ENCODE measurements around the gene TMEM132E.

TMEM132E gene

DNA sequence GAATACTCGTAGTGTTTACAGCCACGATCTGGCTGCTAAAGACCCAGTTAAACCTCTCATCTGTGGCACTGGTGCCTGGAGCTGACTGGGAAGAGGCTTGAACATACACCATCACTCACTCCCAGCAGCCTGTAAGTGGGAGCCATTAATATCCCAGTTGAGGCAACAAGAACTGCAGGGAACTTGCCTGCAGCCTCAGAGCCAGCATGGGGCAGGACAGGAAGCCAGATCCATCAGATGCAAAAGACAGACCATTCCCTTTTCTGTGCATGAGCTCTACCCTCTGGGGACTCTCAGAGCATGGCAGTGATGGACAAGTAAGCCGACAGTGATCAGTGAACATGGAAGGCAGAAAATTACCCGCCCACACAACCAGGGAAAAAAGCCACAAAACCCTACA is 91.8 kb downstream of the TMEM132E start:
- TF ChIP-seq, protein P1, sequence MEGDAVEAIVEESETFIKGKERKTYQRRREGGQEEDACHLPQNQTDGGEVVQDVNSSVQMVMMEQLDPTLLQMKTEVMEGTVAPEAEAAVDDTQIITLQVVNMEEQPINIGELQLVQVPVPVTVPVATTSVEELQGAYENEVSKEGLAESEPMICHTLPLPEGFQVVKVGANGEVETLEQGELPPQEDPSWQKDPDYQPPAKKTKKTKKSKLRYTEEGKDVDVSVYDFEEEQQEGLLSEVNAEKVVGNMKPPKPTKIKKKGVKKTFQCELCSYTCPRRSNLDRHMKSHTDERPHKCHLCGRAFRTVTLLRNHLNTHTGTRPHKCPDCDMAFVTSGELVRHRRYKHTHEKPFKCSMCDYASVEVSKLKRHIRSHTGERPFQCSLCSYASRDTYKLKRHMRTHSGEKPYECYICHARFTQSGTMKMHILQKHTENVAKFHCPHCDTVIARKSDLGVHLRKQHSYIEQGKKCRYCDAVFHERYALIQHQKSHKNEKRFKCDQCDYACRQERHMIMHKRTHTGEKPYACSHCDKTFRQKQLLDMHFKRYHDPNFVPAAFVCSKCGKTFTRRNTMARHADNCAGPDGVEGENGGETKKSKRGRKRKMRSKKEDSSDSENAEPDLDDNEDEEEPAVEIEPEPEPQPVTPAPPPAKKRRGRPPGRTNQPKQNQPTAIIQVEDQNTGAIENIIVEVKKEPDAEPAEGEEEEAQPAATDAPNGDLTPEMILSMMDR (conservative IDR thresholded peaks at IDR 0.05; ENCODE audit: low read length) = no peak
- H3K4me3 ChIP-seq (ENCODE audit: low read length) = no peak overlapping the region
- DNase-seq (ENCODE audit: low read depth) = no peak

DNA sequence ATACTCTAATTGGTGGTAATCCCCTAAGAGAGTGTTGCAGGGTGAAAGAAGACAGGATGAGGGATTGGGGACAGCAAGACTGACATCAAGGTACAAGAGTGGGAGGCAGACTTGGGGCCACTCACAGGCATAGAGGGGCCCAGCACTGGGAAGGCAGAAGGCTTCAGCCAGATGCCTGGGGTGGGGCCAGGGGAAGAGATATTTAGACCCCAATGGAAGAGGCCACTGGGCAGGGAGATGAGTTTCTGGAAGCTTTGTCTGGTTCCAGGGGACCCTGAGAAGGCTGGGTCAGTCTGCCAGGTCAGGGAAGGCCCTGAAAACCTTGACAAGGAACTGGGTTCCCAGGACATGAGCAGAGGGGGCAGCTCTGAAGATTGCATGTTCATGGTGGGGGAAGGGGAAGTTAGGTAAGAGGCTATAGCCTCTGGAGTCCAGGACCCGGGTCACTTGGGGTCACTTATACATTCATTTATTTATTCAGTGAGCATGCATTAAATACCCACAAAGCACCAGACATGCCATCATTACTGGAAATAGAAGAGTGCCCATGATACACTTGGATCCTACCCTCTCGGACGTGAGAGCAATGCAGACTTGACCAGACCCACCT is 92.9 kb downstream of the TMEM132E start:
- TF ChIP-seq, protein P1 (conservative IDR thresholded peaks at IDR 0.05; ENCODE audit: low read length) = no peak
- DNase-seq (ENCODE audit: low read depth) = no peak
- no peak overlapping the region for H3K4me3 ChIP-seq (ENCODE audit: low read length)

DNA sequence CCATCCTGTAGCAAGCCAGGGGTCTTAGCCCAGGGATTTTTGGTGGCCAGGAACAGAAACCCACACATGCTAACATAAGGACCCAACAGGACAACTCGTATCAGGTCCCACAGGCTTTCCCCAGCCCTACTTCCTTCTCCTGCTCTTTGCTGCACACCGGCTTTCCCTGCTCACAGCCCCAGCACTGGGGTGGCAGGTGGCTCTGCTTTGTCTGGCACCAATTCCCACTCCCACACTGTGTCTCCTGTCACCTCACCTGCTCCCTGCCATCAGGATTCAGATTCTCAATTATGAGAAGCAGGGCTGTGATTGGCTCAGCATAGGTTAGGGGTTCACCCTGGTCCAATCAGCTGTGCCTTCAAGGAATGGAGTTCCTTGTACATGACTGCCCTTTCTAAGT is 94.1 kb downstream of the TMEM132E start:
- TF ChIP-seq, protein P1 (conservative IDR thresholded peaks at IDR 0.05; ENCODE audit: low read length) = no peak
- DNase-seq (ENCODE audit: low read depth) = no peak
- H3K4me3 ChIP-seq (ENCODE audit: low read length) = no peak overlapping the region

DNA sequence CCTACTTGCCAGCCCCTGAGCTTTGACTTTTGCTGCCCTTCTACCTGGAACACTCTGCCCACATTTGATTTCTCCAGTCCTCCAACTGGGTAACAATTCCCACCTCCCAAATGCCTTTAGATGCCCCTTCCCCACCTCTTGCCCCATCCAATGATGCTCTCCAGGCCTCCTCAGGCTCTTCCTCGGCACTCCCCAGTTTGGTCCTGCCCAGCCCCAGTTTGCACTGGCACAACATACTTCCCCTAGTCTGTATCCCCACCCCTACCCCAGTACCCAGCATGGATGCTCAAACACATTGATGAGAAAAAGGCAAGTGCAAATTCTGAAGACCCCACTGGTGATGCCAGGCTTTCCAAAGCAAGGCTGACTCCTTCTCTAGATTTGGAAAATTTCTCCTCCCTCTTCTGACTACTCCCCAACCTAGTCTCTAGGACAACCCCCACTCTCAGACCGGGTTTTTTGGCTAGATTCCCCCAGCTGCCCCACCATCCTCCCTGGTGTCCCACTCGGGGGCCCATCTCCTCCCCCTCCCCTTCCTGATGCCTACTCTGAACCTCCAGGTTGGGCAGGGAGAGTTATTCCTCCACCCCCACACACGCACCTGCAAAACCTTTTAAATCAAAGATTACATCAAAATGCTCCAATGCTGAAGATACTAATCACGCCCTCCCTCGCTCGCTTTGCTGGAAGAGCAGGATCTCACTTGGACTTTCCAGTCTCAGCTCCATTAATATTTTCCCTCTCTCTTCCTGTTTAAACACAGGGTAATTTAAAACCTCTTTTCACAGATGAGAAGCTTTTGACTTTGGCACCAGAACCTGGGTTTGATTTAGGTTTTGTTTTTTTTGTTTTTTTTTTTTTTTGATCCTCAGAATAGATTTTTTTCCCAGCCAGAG is 94.9 kb downstream of the TMEM132E start:
- no peak overlapping the region for H3K4me3 ChIP-seq (ENCODE audit: low read length)
- TF ChIP-seq, protein P1 (conservative IDR thresholded peaks at IDR 0.05; ENCODE audit: low read length) = no peak
- no peak for DNase-seq (ENCODE audit: low read depth)

DNA sequence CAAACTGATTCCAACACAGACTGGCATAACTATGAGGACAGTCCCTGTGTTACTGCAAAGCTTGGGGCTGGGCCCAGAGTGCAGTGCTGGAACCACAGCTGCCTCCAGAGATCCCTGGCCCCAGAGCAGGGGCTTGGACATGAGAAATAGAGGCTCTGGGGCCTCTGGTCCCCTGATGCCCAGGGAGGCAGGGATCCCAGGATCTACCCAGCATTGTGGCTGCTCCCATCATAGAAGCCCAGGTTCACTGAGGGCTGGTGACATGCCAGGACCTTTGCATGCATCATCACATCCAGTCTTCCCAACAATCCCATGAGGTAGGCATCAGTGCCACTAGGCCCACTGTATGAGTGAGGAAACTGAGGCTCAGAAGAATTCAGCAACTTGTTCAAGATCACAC is 95.8 kb downstream of the TMEM132E start:
- no peak overlapping the region for H3K4me3 ChIP-seq (ENCODE audit: low read length)
- TF ChIP-seq, protein P1 (conservative IDR thresholded peaks at IDR 0.05; ENCODE audit: low read length) = no peak
- DNase-seq (ENCODE audit: low read depth) = no peak

DNA sequence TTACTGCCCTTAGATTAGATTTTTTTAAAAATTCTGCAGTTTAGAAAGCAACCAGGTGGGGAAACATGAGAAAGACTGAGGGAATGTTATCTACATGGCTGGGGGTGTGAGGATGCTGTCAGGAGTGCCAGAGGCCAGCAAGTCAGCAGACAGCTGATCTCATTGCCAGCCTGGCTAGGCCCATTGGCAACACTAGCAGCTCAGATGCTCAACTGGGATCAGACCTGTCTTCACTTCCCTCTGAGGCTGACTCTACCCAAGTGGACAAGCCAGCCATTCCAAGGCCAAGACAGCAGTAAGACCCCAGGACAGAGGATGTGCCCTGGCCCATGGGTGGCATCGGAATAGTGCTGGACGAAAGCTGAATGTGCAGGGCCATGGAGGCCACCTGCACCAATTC is 96.2 kb downstream of the TMEM132E start:
- TF ChIP-seq, protein P1 (conservative IDR thresholded peaks at IDR 0.05; ENCODE audit: low read length) = no peak
- DNase-seq (ENCODE audit: low read depth) = no peak
- H3K4me3 ChIP-seq (ENCODE audit: low read length) = no peak overlapping the region

DNA sequence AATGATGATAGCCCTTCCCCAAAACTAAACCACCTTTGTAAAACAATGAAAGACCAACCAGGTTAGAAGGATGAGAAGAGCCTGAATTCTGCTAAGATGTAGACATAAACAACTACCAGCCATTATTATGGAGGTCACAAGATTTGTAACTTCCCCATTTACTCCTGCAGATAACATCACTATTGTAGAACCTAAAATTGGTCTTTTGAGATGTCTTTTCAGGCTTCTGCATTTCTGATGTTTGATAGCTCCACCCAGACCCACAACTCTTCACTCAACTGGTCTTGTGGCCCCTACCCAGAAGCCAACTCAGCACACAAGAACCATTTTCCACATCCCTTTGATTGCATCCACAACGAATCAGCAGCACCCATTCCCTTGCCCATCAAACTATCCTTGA is 100.8 kb downstream of the TMEM132E start:
- no peak for DNase-seq (ENCODE audit: low read depth)
- TF ChIP-seq, protein P1 (conservative IDR thresholded peaks at IDR 0.05; ENCODE audit: low read length) = no peak

More for the DNA sequence above, 100.8 kb downstream of the TMEM132E start:
- no peak overlapping the region for H3K4me3 ChIP-seq (ENCODE audit: low read length)
